Measurements from ENCODE around the gene SORT1.

GRCh38 chr1:109296782-109297181 is 100.9 kb downstream of the SORT1 start:
- TF ChIP-seq EP300 (IDR thresholded peaks at IDR 0.05): no peak
- no peak for TF ChIP-seq CTCF (IDR thresholded peaks at IDR 0.05)
- no peak for TF ChIP-seq POLR2A (IDR thresholded peaks at IDR 0.05)
